ENCODE measurements around the gene GRIK5. TPM values are rescaled to one million over a fixed set of nuclear protein-coding genes. Genes with fewer than 3 reads are reported as not detected.

GRIK5 gene
- total RNA-seq = 1 to 10 TPM in 2 of 4 donors, under 1 TPM in 2; 0.57 to 7.4 (median 0.89) TPM

- peaks cover 0 to 3% (median 0%) of the 10 kb centered on the region in 4 donors for H3K4me1 ChIP-seq
- no peaks in the 10 kb centered on the region for H3K36me3 ChIP-seq
- TF ChIP-seq POLR2A (IDR thresholded peaks at IDR 0.05) (no peak), CTCF (IDR thresholded peaks at IDR 0.05) (no peak)
- H3K9me3 ChIP-seq = no peaks in the 10 kb centered on the region
- H3K27ac ChIP-seq = no peak within 1 kb of the TSS
- DNase-seq = no peak
- H3K27me3 ChIP-seq = peaks cover 0 to 10% of the 10 kb centered on the region in 2 donors
- peak within 1 kb of the TSS in 3 of 4 donors; percentile 7 to 46 (median 14) for H3K4me3 ChIP-seq
Observed at GRCh38 chr19:42069619-42070351, at the start of gene GRIK5. Gene GRIK5, minus strand, starts transcription at chr19:42070206. Its CDS starts 4,436 bp downstream, at chr19:42065770.

GRCh38 chr19:42117076-42117475, 47.1 kb upstream of the GRIK5 start:
- H3K9me3 ChIP-seq = no peaks in the 10 kb centered on the region
- H3K36me3 ChIP-seq = no peaks in the 10 kb centered on the region
- no peaks in the 10 kb centered on the region for H3K27me3 ChIP-seq
- H3K4me3 ChIP-seq = no peak overlapping the region
- H3K4me1 ChIP-seq = peaks cover 0 to 39% (median 11%) of the 10 kb centered on the region in 4 donors
- DNase-seq = no peak
- peak overlapping the region in 1 of 4 donors; percentile 83 for H3K27ac ChIP-seq
- TF ChIP-seq POLR2A (IDR thresholded peaks at IDR 0.05) = no peak

- no peaks in the 10 kb centered on the region for H3K27me3 ChIP-seq
- H3K4me3 ChIP-seq = no peak overlapping the region
- H3K36me3 ChIP-seq = no peaks in the 10 kb centered on the region
- peaks cover 0 to 33% (median 6%) of the 10 kb centered on the region in 4 donors for H3K4me1 ChIP-seq
- no peak for DNase-seq
- no peak for TF ChIP-seq POLR2A (IDR thresholded peaks at IDR 0.05)
- no peak for TF ChIP-seq CTCF (IDR thresholded peaks at IDR 0.05)
- H3K9me3 ChIP-seq = no peaks in the 10 kb centered on the region
- peak overlapping the region in 2 of 4 donors; percentile 57 to 83 for H3K27ac ChIP-seq
Observed at GRCh38 chr19:42116308-42117075, 46.5 kb upstream of the GRIK5 start.

GRCh38 chr19:42115705-42116104, 45.7 kb upstream of the GRIK5 start:
- Histone ChIP-seq H3K9me3 (no peaks in the 10 kb centered on the region), H3K4me3 (no peak overlapping the region), H3K27ac (peak overlapping the region in 2 of 4 donors; percentile 57 to 83), H3K36me3 (no peaks in the 10 kb centered on the region), H3K4me1 (peaks cover 0 to 27% (median 3%) of the 10 kb centered on the region in 4 donors), H3K27me3 (no peaks in the 10 kb centered on the region)
- DNase-seq = no peak
- TF ChIP-seq CTCF (IDR thresholded peaks at IDR 0.05) (no peak), POLR2A (IDR thresholded peaks at IDR 0.05) (no peak)

- H3K36me3 ChIP-seq = no peaks in the 10 kb centered on the region
- peak overlapping the region in 2 of 4 donors; percentile 57 to 83 for H3K27ac ChIP-seq
- TF ChIP-seq CTCF (IDR thresholded peaks at IDR 0.05) = no peak
- no peak for TF ChIP-seq POLR2A (IDR thresholded peaks at IDR 0.05)
Observed at GRCh38 chr19:42115219-42115618, 45.2 kb upstream of the GRIK5 start.

GRCh38 chr19:42114412-42114811, 44.4 kb upstream of the GRIK5 start:
- DNase-seq = peak in 2 of 3 donors; percentile 90 to 92
- Histone ChIP-seq H3K9me3 (no peaks in the 10 kb centered on the region), H3K27me3 (no peaks in the 10 kb centered on the region), H3K4me3 (peak overlapping the region in 1 of 4 donors; percentile 18), H3K4me1 (peaks cover 0 to 27% (median 3%) of the 10 kb centered on the region in 4 donors), H3K36me3 (no peaks in the 10 kb centered on the region), H3K27ac (peak overlapping the region in 3 of 4 donors; percentile 46 to 83 (median 57))
- TF ChIP-seq CTCF (IDR thresholded peaks at IDR 0.05) (no peak), POLR2A (IDR thresholded peaks at IDR 0.05) (no peak)

More at GRCh38 chr19:42115219-42115618, 45.2 kb upstream of the GRIK5 start:
- Histone ChIP-seq H3K27me3 (no peaks in the 10 kb centered on the region), H3K4me1 (peaks cover 0 to 27% (median 3%) of the 10 kb centered on the region in 4 donors), H3K4me3 (no peak overlapping the region), H3K9me3 (no peaks in the 10 kb centered on the region)
- DNase-seq = no peak
